ENCODE results near the gene SLC22A2. TPM values are rescaled to one million over a fixed set of nuclear protein-coding genes. Genes with fewer than 3 reads are reported as not detected.

Gene SLC22A2
- polyA plus RNA-seq, 3 donors: not detected

DNA sequence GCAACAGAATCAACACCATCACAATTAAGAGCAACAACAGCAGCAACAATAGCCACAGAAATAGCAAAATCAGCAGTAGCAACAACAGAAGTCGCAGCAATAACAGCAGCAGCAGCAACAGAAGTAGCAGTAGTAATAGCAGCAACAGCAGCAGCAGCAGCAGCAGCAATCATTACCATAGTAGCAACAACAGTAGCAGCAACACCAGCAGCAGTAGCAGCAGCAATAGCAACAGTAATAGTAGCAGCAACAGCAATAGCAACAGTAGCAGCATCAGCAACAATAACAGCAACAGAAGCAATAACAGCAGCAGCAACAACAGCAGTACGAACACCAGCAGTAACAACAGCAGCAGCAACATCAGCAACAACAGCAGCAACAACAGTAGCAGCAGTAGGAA, 39.8 kb downstream of the SLC22A2 start:
- no peaks in the 10 kb centered on the region for H3K36me3 Mint-ChIP-seq

DNA sequence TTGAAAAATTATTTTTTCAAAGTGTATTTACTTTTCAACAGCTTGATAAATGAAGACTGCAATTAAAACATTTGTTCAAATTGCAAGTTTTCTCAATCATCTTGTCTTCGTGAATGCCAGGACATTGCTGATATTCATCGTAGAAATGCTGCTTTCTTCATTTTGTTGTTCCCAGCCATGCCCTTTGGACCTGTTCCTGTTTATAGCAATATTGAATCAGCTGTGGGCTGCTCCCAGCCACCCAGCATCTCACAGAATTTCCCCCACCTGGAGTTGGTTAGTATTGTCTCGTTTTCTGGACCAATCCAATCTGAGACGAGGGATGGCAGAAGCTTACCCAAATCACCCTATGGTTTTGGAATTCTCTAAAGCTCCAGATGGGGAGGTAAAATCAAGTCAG, 40.8 kb downstream of the SLC22A2 start:
- Histone ChIP-seq H3K4me1 (ENCODE audit: control insufficient read depth in 1 of 2, insufficient read depth in 2 of 2, low read length in 2 of 2) (no peaks in the 10 kb centered on the region), H4K20me1 (ENCODE audit: insufficient read depth, low read length) (no peaks in the 10 kb centered on the region), H3K27ac (ENCODE audit: low read depth in 1 of 2, low read length in 2 of 2) (no peak overlapping the region), H3K79me2 (ENCODE audit: insufficient read depth, low read length) (no peaks in the 10 kb centered on the region), H3K4me3 (replicated peaks in 1 of 3; ENCODE audit: low read depth in 2 of 3, low read length in 3 of 3) (no peak overlapping the region), H3K9me3 (replicated peaks in 1 of 2; ENCODE audit: control insufficient read depth in 1 of 2, insufficient read depth in 1 of 2, low read length in 2 of 2) (peaks cover 8 to 17% of the 10 kb centered on the region in 2 donors), H3K9ac (ENCODE audit: insufficient read depth, low read length, poor library complexity, severe bottlenecking) (no peak overlapping the region), H2AFZ (ENCODE audit: insufficient read depth, low read depth, low read length, poor library complexity, severe bottlenecking) (no peak overlapping the region), H3K36me3 (replicated peaks in 1 of 2; ENCODE audit: control insufficient read depth in 1 of 2, insufficient read depth in 2 of 2, low read length in 2 of 2) (no peaks in the 10 kb centered on the region), H3K27me3 (ENCODE audit: control insufficient read depth in 2 of 2, insufficient read depth in 2 of 2, low read length in 2 of 2) (no peaks in the 10 kb centered on the region), H3K4me2 (replicated peaks; ENCODE audit: extremely low read depth, low read length, poor library complexity, severe bottlenecking) (no peak overlapping the region)
- peaks cover 5 to 16% (median 9%) of the 10 kb centered on the region in 7 donors for H3K9me3 Mint-ChIP-seq
- intact Hi-C loops (cut with micrococcal nuclease): no loop called here
- 92% methylated on average over 2 of the region's 4 CpGs for WGBS (ENCODE audit: insufficient coverage)
- peaks cover 0 to 2% (median 0%) of the 10 kb centered on the region in 3 donors for H3K27me3 Mint-ChIP-seq (ENCODE audit: low read depth in 3 of 3)
- DNase-seq: no peak
- no peaks in the 10 kb centered on the region for H3K4me1 Mint-ChIP-seq
- no peaks in the 10 kb centered on the region for H3K36me3 Mint-ChIP-seq
- H3K27ac Mint-ChIP-seq: no peak overlapping the region
- H3K4me3 Mint-ChIP-seq: no peak overlapping the region
- TF ChIP-seq, protein P1, sequence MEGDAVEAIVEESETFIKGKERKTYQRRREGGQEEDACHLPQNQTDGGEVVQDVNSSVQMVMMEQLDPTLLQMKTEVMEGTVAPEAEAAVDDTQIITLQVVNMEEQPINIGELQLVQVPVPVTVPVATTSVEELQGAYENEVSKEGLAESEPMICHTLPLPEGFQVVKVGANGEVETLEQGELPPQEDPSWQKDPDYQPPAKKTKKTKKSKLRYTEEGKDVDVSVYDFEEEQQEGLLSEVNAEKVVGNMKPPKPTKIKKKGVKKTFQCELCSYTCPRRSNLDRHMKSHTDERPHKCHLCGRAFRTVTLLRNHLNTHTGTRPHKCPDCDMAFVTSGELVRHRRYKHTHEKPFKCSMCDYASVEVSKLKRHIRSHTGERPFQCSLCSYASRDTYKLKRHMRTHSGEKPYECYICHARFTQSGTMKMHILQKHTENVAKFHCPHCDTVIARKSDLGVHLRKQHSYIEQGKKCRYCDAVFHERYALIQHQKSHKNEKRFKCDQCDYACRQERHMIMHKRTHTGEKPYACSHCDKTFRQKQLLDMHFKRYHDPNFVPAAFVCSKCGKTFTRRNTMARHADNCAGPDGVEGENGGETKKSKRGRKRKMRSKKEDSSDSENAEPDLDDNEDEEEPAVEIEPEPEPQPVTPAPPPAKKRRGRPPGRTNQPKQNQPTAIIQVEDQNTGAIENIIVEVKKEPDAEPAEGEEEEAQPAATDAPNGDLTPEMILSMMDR (IDR thresholded peaks at IDR 0.05): no peak

More for the DNA sequence above, 39.8 kb downstream of the SLC22A2 start:
- 82% methylated on average over 2 of the region's 2 CpGs for WGBS (ENCODE audit: insufficient coverage)
- Histone ChIP-seq H4K20me1 (ENCODE audit: insufficient read depth, low read length) (no peaks in the 10 kb centered on the region), H3K9ac (ENCODE audit: insufficient read depth, low read length, poor library complexity, severe bottlenecking) (no peak overlapping the region), H3K27ac (ENCODE audit: low read depth in 1 of 2, low read length in 2 of 2) (no peak overlapping the region), H3K36me3 (replicated peaks in 1 of 2; ENCODE audit: control insufficient read depth in 1 of 2, insufficient read depth in 2 of 2, low read length in 2 of 2) (no peaks in the 10 kb centered on the region), H3K79me2 (ENCODE audit: insufficient read depth, low read length) (no peaks in the 10 kb centered on the region), H2AFZ (ENCODE audit: insufficient read depth, low read depth, low read length, poor library complexity, severe bottlenecking) (no peak overlapping the region), H3K4me1 (ENCODE audit: control insufficient read depth in 1 of 2, insufficient read depth in 2 of 2, low read length in 2 of 2) (no peaks in the 10 kb centered on the region), H3K4me2 (replicated peaks; ENCODE audit: extremely low read depth, low read length, poor library complexity, severe bottlenecking) (no peak overlapping the region), H3K9me3 (replicated peaks in 1 of 2; ENCODE audit: control insufficient read depth in 1 of 2, insufficient read depth in 1 of 2, low read length in 2 of 2) (peaks cover 8 to 17% of the 10 kb centered on the region in 2 donors), H3K27me3 (ENCODE audit: control insufficient read depth in 2 of 2, insufficient read depth in 2 of 2, low read length in 2 of 2) (no peaks in the 10 kb centered on the region), H3K4me3 (replicated peaks in 1 of 3; ENCODE audit: low read depth in 2 of 3, low read length in 3 of 3) (no peak overlapping the region)
- no peak overlapping the region for H3K4me3 Mint-ChIP-seq
- no peak overlapping the region for H3K27ac Mint-ChIP-seq
- H3K27me3 Mint-ChIP-seq (ENCODE audit: low read depth in 3 of 3): peaks cover 0 to 2% (median 2%) of the 10 kb centered on the region in 3 donors
- no peak for DNase-seq
- TF ChIP-seq, protein P1 (IDR thresholded peaks at IDR 0.05): no peak
- H3K9me3 Mint-ChIP-seq: peaks cover 4 to 15% (median 7%) of the 10 kb centered on the region in 7 donors
- H3K4me1 Mint-ChIP-seq: no peaks in the 10 kb centered on the region
- intact Hi-C loops (cut with micrococcal nuclease): no loop called here
